Neural crest cell (in vitro differentiated cells): ENCODE results near the gene TIMP2. TPM values are rescaled to one million over a fixed set of nuclear protein-coding genes. Genes with fewer than 3 reads are reported as not detected.
A peak's percentile ranks its signal among the peaks of the same experiment; 100 is the strongest.

ENCODE experiments used
- DNase-seq: peaks from one replicate; pipeline ENCODE4 v3.0.0; 2021; ENCODE audit warnings: low read depth, mixed read lengths, low spot score
- H3K27ac Mint-ChIP-seq: one replicate; pipeline ENCODE4 v1.8.0; 2021; ENCODE audit warnings: mild to moderate bottlenecking, mixed read lengths; ENCODE audit not compliant: unreplicated experiment
- H3K27me3 Mint-ChIP-seq: 2 replicates; pipeline ENCODE4 v1.8.0; 2021; ENCODE audit warnings: low read depth, mild to moderate bottlenecking, mixed read lengths
- H3K36me3 Mint-ChIP-seq: 2 replicates; pipeline ENCODE4 v1.8.0; 2021; ENCODE audit warnings: low read depth, mild to moderate bottlenecking, mixed read lengths
- H3K4me1 Mint-ChIP-seq: 2 replicates; pipeline ENCODE4 v1.8.0; 2021; ENCODE audit warnings: mixed read lengths
- H3K4me3 Mint-ChIP-seq: one replicate; pipeline ENCODE4 v1.8.0; 2021; ENCODE audit warnings: mild to moderate bottlenecking, mixed read lengths
- H3K9me3 Mint-ChIP-seq: 2 replicates; pipeline ENCODE4 v1.8.0; 2021; ENCODE audit warnings: mixed read lengths
- CTCF ChIP-seq: fragments of 200-600 bp; sonication (generic); conservative IDR thresholded peaks from 2 replicates; pipeline ENCODE4 v1.5.0; 2021; ENCODE audit warnings: antibody characterized with exemption, mild to moderate bottlenecking
- total RNA-seq: library from RNA; stranded (reverse); gene quantifications from 2 replicates; pipeline ENCODE4 v1.2.1, GENCODE V29; 2021

Gene TIMP2
- total RNA-seq, 1 donor from 2014 or later, result 58.5 TPM

DNA sequence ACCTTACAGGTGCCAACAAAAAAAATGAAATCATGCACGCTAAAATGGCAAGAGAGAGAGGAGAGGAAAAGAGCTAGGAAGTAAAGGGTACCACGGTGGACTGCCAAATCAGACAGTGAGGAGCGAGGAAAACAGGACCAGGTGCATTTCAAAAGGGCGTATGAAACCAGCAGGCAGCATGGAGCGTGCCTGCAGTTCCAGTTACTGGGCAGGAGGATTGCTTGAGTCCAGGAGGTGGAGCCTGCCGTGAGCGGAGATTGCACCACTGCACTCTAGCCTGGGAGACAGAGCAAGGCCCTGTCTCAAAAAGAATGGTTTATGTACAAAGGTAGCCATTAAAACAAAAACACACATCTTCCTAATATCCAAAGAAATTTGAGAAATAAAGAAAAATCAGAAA, 100.9 kb downstream of the TIMP2 start:
- TF ChIP-seq CTCF, result no peak
- Mint-ChIP-seq H3K4me1 (peaks cover 15% of the 10 kb centered on the region), H3K27me3 (no peaks in the 10 kb centered on the region), H3K4me3 (no peak overlapping the region), H3K9me3 (no peaks in the 10 kb centered on the region), H3K27ac (no peak overlapping the region), H3K36me3 (peaks cover 17% of the 10 kb centered on the region)
- DNase-seq, result no peak

DNA sequence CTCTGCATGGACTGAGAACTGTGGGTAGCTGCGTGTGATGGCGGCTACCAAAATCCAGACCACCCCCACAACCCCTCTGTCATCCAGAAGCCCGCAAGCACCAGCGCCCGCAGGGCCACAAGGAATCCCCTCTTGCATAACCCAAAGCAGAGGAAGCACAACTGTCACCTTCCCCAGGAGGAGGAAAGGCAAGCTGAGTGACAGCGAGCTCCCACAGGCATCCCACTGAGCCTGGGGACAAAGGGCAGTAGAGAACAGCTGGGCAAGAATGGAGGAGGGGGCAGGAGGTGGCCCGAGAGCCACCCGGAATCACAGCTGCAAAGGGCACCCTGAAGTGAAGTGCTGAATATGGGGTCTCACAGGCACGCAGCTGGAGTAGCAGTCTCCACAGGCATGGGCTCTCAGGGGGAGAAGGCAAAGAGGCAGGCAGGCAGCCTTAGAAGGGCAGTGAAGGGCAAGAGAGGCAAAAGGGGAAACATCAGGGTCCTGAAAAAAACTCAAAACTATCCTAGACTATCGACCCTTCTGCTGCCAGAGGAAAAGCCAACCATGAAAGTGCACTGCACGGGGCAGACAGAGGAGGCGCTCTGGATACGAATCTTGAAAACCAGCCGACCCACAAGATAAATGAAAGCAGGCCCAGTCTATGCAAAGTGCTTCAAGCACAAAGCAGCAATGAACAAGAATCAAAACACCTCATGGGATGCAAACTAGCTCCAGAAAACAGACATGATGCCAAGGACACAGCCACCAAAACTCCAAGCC, 101.7 kb downstream of the TIMP2 start:
- peak overlapping the region; percentile 83 for H3K27ac Mint-ChIP-seq
- no peaks in the 10 kb centered on the region for H3K27me3 Mint-ChIP-seq
- H3K4me3 Mint-ChIP-seq, result no peak overlapping the region
- peaks cover 17% of the 10 kb centered on the region for H3K36me3 Mint-ChIP-seq
- peak; percentile 31 for TF ChIP-seq CTCF
- peaks cover 15% of the 10 kb centered on the region for H3K4me1 Mint-ChIP-seq
- no peaks in the 10 kb centered on the region for H3K9me3 Mint-ChIP-seq
- no peak for DNase-seq

- no peaks in the 10 kb centered on the region for H3K27me3 Mint-ChIP-seq
- H3K4me3 Mint-ChIP-seq, result no peak overlapping the region
- H3K36me3 Mint-ChIP-seq, result peaks cover 14% of the 10 kb centered on the region
Measured at GRCh38 chr17:78822552-78822951, 102.6 kb downstream of the TIMP2 start.

DNA sequence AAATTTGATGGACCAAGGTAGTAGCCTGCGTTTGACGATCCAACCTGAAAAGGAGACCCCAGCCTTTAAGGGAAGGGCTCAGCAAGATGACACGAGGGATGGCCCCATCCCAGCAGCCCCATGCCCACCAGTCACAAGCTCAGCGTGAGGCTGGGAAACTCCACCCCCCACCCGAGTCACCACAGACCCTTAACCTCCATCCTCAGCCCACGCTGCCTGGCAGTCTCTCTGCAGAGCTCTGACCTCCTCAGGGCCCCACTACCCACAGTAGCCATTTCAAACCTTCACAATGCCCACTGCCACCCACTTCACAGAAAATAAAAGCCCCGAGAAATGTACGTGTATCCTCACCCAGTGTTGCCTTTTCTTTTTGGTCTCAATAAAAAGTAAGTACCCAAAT, 103.2 kb downstream of the TIMP2 start:
- Mint-ChIP-seq H3K36me3 (peaks cover 14% of the 10 kb centered on the region), H3K4me1 (peaks cover 15% of the 10 kb centered on the region), H3K27me3 (no peaks in the 10 kb centered on the region), H3K9me3 (no peaks in the 10 kb centered on the region), H3K27ac (no peak overlapping the region), H3K4me3 (no peak overlapping the region)
- no peak for DNase-seq
- TF ChIP-seq CTCF, result no peak

More at GRCh38 chr17:78822552-78822951, 102.6 kb downstream of the TIMP2 start:
- DNase-seq, result no peak
- peaks cover 15% of the 10 kb centered on the region for H3K4me1 Mint-ChIP-seq
- TF ChIP-seq CTCF, result no peak
- H3K27ac Mint-ChIP-seq, result peak overlapping the region; percentile 76
- H3K9me3 Mint-ChIP-seq, result no peaks in the 10 kb centered on the region

DNA sequence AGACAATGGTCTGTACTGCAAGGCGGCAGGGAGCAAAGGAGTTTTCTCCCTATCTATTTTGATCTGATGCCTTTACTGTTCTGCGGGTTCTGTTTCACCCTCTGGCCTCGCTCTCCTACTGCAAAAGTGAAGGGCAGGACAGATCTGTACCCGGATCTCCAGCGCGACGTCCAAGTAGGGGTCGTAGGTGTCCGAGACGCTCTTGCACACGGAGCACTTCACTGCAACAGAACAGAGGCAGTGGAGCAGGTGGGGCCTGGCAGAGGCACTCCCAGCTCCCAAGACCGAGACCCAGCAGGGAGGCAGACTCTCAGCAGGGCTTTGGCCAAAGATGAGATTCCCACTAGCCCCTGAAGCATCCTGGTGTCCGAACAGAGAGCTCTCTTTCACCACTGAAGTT, 104.3 kb downstream of the TIMP2 start:
- peaks cover 17% of the 10 kb centered on the region for H3K36me3 Mint-ChIP-seq
- H3K27me3 Mint-ChIP-seq, result no peaks in the 10 kb centered on the region
- no peak overlapping the region for H3K4me3 Mint-ChIP-seq
- no peak for DNase-seq
- no peaks in the 10 kb centered on the region for H3K9me3 Mint-ChIP-seq
- no peak overlapping the region for H3K27ac Mint-ChIP-seq
- TF ChIP-seq CTCF, result no peak
- peaks cover 15% of the 10 kb centered on the region for H3K4me1 Mint-ChIP-seq
